H9 (cell line): Measurements from ENCODE around the gene JAML. TPM values are rescaled to one million over a fixed set of nuclear protein-coding genes. Genes with fewer than 3 reads are reported as not detected.

Experiments
- DNase-seq: peaks from one replicate; pipeline ENCODE4 v3.0.0-alpha.2; 2017
- H2AFZ ChIP-seq: one replicate; pipeline ENCODE4 v1.6.1; 2013; ENCODE audit warnings: mild to moderate bottlenecking, low read length, control low read depth, moderate library complexity
- H2AK5ac ChIP-seq: 2 replicates; pipeline ENCODE4 v1.6.1; 2013; ENCODE audit warnings: low read length, control low read depth, mixed read lengths; ENCODE audit not compliant: insufficient read length
- H2BK120ac ChIP-seq: one replicate; pipeline ENCODE4 v1.6.1; 2013; ENCODE audit warnings: low read depth, mild to moderate bottlenecking, low read length, control low read depth, inconsistent platforms; ENCODE audit not compliant: poor library complexity, severe bottlenecking
- H2BK12ac ChIP-seq: 2 replicates; pipeline ENCODE4 v1.6.1; 2013; ENCODE audit warnings: low read length, control low read depth, mixed read lengths, low read depth; ENCODE audit not compliant: insufficient read length
- H2BK15ac ChIP-seq: 2 replicates; pipeline ENCODE4 v1.6.1; 2013; ENCODE audit warnings: low read depth, low read length, control low read depth
- H2BK20ac ChIP-seq: one replicate; pipeline ENCODE4 v1.6.1; 2013; ENCODE audit warnings: low read depth, mild to moderate bottlenecking, low read length, control low read depth, inconsistent platforms; ENCODE audit not compliant: poor library complexity, severe bottlenecking
- H2BK5ac ChIP-seq: 2 replicates; pipeline ENCODE4 v1.6.1; 2013; ENCODE audit warnings: low read length, control low read depth, mixed read lengths; ENCODE audit not compliant: insufficient read length
- H3K14ac ChIP-seq: 2 replicates; pipeline ENCODE4 v1.6.1; 2013; ENCODE audit warnings: low read length, control low read depth; ENCODE audit not compliant: insufficient read depth
- H3K18ac ChIP-seq: 2 replicates; pipeline ENCODE4 v1.6.1; 2013; ENCODE audit warnings: low read depth, mild to moderate bottlenecking, mixed read lengths, low read length, control low read depth; ENCODE audit not compliant: insufficient read length
- H3K23ac ChIP-seq: 2 replicates; pipeline ENCODE4 v1.6.1; 2013; ENCODE audit warnings: low read length, control low read depth, mixed read lengths, low read depth; ENCODE audit not compliant: insufficient read length
- H3K23me2 ChIP-seq: 2 replicates; pipeline ENCODE4 v1.6.1; 2013; ENCODE audit warnings: low read depth, mild to moderate bottlenecking, mixed read lengths, low read length, control low read depth; ENCODE audit not compliant: insufficient read length, poor library complexity, severe bottlenecking
- H3K27ac ChIP-seq: 2 replicates; pipeline ENCODE4 v1.5.1; 2013; ENCODE audit warnings: low read length, control low read depth, mixed read lengths, low read depth; ENCODE audit not compliant: insufficient read length
- H3K27me3 ChIP-seq: 2 replicates; pipeline ENCODE4 v1.6.1; 2013; ENCODE audit warnings: low read length, control low read depth, inconsistent platforms; ENCODE audit not compliant: insufficient read depth
- H3K4ac ChIP-seq: 2 replicates; pipeline ENCODE4 v1.6.1; 2013; ENCODE audit warnings: low read depth, mild to moderate bottlenecking, control low read depth, inconsistent platforms, low read length, moderate library complexity
- H3K4me1 ChIP-seq: 2 replicates; pipeline ENCODE4 v1.6.1; 2013; ENCODE audit warnings: low read length, control low read depth, inconsistent platforms; ENCODE audit not compliant: insufficient read depth
- H3K4me2 ChIP-seq: 2 replicates; pipeline ENCODE4 v1.6.1; 2013; ENCODE audit warnings: low read length, control low read depth, mixed read lengths; ENCODE audit not compliant: insufficient read length, insufficient read depth
- H3K56ac ChIP-seq: 2 replicates; pipeline ENCODE4 v1.6.1; 2013; ENCODE audit warnings: low read depth, mild to moderate bottlenecking, mixed read lengths, low read length, control low read depth; ENCODE audit not compliant: insufficient read length
- H3K79me1 ChIP-seq: 2 replicates; pipeline ENCODE4 v1.6.1; 2013; ENCODE audit warnings: low read depth, mild to moderate bottlenecking, moderate library complexity, low read length, control low read depth, inconsistent platforms; ENCODE audit not compliant: insufficient read depth, poor library complexity, severe bottlenecking
- H3K79me2 ChIP-seq: 2 replicates; pipeline ENCODE4 v1.6.1; 2013; ENCODE audit warnings: low read length, control low read depth, inconsistent platforms; ENCODE audit not compliant: insufficient read depth
- H3K9ac ChIP-seq: 2 replicates; pipeline ENCODE4 v1.6.1; 2013; ENCODE audit warnings: low read length, control low read depth, mixed read lengths; ENCODE audit not compliant: insufficient read length; ENCODE audit errors: extremely low read depth
- H3K9me3 ChIP-seq: one replicate; pipeline ENCODE4 v1.6.1; 2013; ENCODE audit warnings: low read depth, low read length, inconsistent platforms; ENCODE audit not compliant: control insufficient read depth
- H3T11ph ChIP-seq: one replicate; pipeline ENCODE4 v1.6.1; 2013; ENCODE audit warnings: mild to moderate bottlenecking, low read length, control low read depth, inconsistent platforms
- H4K20me1 ChIP-seq: one replicate; pipeline ENCODE4 v1.6.1; 2013; ENCODE audit not compliant: control insufficient read depth, insufficient read length, insufficient read depth
- H4K5ac ChIP-seq: 2 replicates; pipeline ENCODE4 v1.6.1; 2013; ENCODE audit warnings: low read depth, mild to moderate bottlenecking, mixed read lengths, low read length, control low read depth; ENCODE audit not compliant: insufficient read length
- H4K8ac ChIP-seq: replicated peaks from 2 replicates; pipeline ENCODE4 v1.6.1; 2013; ENCODE audit warnings: low read length, control low read depth, mixed read lengths, low read depth; ENCODE audit not compliant: insufficient read length
- H4K91ac ChIP-seq: 2 replicates; pipeline ENCODE4 v1.6.1; 2013; ENCODE audit warnings: low read depth, mild to moderate bottlenecking, moderate library complexity, mixed read lengths, low read length, control low read depth; ENCODE audit not compliant: insufficient read length
- H3K27ac Mint-ChIP-seq, 3 experiments: 2 replicates in 2 of 3; 3 replicates in 1 of 3; pipeline ENCODE4 v1.8.0; 2020 to 2021; ENCODE audit warnings: mixed read lengths in 3 of 3, mild to moderate bottlenecking in 1 of 3, moderate library complexity in 1 of 3
- H3K27me3 Mint-ChIP-seq: 2 replicates; pipeline ENCODE4 v1.8.0; 2021; ENCODE audit warnings: low read depth, mild to moderate bottlenecking, moderate library complexity, mixed read lengths
- H3K36me3 Mint-ChIP-seq, 3 experiments: 2 replicates in 2 of 3; 3 replicates in 1 of 3; pipeline ENCODE4 v1.8.0; 2020 to 2021; ENCODE audit warnings: low read depth in 3 of 3, mixed read lengths in 3 of 3; ENCODE audit not compliant: insufficient read depth in 1 of 3
- H3K4me1 Mint-ChIP-seq, 2 experiments: 2 replicates each; pipeline ENCODE4 v1.8.0; 2020; ENCODE audit warnings: mixed read lengths in 2 of 2
- H3K4me3 Mint-ChIP-seq, 2 experiments: 2 replicates in 1 of 2; 3 replicates in 1 of 2; pipeline ENCODE4 v1.8.0; 2020 to 2021; ENCODE audit warnings: mild to moderate bottlenecking in 2 of 2, mixed read lengths in 2 of 2, moderate library complexity in 1 of 2
- H3K9me3 Mint-ChIP-seq, 2 experiments: 2 replicates in 1 of 2; 3 replicates in 1 of 2; pipeline ENCODE4 v1.8.0; 2020; ENCODE audit warnings: mild to moderate bottlenecking in 2 of 2, mixed read lengths in 2 of 2, moderate library complexity in 1 of 2
- WGBS: extraction: QIAGEN DNeasy Blood & Tissue Kit; methylation state at CpG from one replicate; pipeline ENCODE4 v1.1.7; 2013; ENCODE audit warnings: missing lambda C conversion rate, low lambda C conversion rate, mixed read lengths; ENCODE audit not compliant: insufficient read length; ENCODE audit errors: extremely low coverage; 5-methylcytosine and 5-hydroxymethylcytosine counted together
- total RNA-seq: library from RNA; stranded (reverse); gene quantifications from 2 replicates; pipeline ENCODE4 v1.2.1, GENCODE V29; 2021
- TF ChIP-seq, protein P1 (sequence below): fragments of 200-600 bp; sonication (generic); conservative IDR thresholded peaks from 3 replicates; pipeline ENCODE4 v1.8.0; 2021; ENCODE audit warnings: antibody characterized with exemption, mild to moderate bottlenecking

JAML gene
- total RNA-seq, 1 experiment from 2014 or later = 0.48 TPM

DNA sequence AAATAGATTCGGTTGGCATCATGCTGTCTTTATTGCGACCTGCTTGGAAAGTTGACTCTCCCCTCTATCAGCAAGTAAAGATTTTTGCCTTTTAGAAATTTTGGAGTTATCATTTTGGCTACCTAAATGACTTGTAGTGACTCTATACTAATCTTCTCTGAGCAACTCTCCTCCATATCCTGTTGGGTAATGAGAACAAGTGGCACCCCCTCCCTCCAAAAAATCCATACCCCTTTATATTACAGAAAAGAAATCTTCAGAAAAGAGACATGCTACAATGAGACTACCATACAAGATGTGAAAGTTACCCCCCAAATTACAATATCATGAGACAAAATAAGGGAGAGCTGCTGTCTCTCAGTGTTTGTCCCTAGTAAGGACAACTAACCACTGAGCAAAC is 1.2 kb downstream of the JAML start:
- Histone ChIP-seq H2BK5ac (no peak overlapping the region), H3K56ac (no peak overlapping the region), H3K79me1 (no peaks in the 10 kb centered on the region), H3K27me3 (no peaks in the 10 kb centered on the region), H3K27ac (no peak overlapping the region), H3K9me3 (no peaks in the 10 kb centered on the region), H2AK5ac (no peak overlapping the region), H3K9ac (no peak overlapping the region), H2BK20ac (no peak overlapping the region), H3K14ac (no peak overlapping the region), H3K4ac (no peak overlapping the region), H2AFZ (no peak overlapping the region), H2BK120ac (no peak overlapping the region), H2BK12ac (no peak overlapping the region), H4K5ac (no peak overlapping the region), H3K79me2 (no peaks in the 10 kb centered on the region), H2BK15ac (no peak overlapping the region), H3K23ac (no peak overlapping the region), H3K18ac (no peak overlapping the region), H3K4me1 (no peaks in the 10 kb centered on the region), H3K4me2 (no peak overlapping the region), H4K8ac (no peak overlapping the region), H3K23me2 (no peaks in the 10 kb centered on the region), H3T11ph (no peak overlapping the region), H4K91ac (no peak overlapping the region), H4K20me1 (no peaks in the 10 kb centered on the region)
- H3K27me3 Mint-ChIP-seq = peaks cover 29% of the 10 kb centered on the region
- no peaks in the 10 kb centered on the region for H3K4me1 Mint-ChIP-seq
- no peak overlapping the region for H3K4me3 Mint-ChIP-seq
- H3K27ac Mint-ChIP-seq = no peak overlapping the region
- H3K9me3 Mint-ChIP-seq = no peaks in the 10 kb centered on the region
- no peaks in the 10 kb centered on the region for H3K36me3 Mint-ChIP-seq
- TF ChIP-seq, protein P1, sequence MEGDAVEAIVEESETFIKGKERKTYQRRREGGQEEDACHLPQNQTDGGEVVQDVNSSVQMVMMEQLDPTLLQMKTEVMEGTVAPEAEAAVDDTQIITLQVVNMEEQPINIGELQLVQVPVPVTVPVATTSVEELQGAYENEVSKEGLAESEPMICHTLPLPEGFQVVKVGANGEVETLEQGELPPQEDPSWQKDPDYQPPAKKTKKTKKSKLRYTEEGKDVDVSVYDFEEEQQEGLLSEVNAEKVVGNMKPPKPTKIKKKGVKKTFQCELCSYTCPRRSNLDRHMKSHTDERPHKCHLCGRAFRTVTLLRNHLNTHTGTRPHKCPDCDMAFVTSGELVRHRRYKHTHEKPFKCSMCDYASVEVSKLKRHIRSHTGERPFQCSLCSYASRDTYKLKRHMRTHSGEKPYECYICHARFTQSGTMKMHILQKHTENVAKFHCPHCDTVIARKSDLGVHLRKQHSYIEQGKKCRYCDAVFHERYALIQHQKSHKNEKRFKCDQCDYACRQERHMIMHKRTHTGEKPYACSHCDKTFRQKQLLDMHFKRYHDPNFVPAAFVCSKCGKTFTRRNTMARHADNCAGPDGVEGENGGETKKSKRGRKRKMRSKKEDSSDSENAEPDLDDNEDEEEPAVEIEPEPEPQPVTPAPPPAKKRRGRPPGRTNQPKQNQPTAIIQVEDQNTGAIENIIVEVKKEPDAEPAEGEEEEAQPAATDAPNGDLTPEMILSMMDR = no peak
- no CpG with 5 or more reads among the region's 2 CpGs for WGBS
- no peak for DNase-seq
